HepG2 (cell line): ENCODE measurements around the gene BCL2L11. TPM values are rescaled to one million over a fixed set of nuclear protein-coding genes. Genes with fewer than 3 reads are reported as not detected.
A peak's percentile ranks its signal among the peaks of the same experiment; 100 is the strongest.

Experiments
- GATAD1 ChIP-seq: IDR thresholded peaks from 2 replicates; pipeline ENCODE4 v1.6.1; 2016; ENCODE audit warnings: missing genetic modification reagents, missing compliant biosample characterization
- GFI1 ChIP-seq: sonication (generic); formaldehyde crosslinking; IDR thresholded peaks from 2 replicates; pipeline ENCODE4 v1.5.0; 2020; ENCODE audit warnings: missing genetic modification reagents, mild to moderate bottlenecking, borderline replicate concordance
- HNRNPH1 ChIP-seq: fragments of 200-400 bp; formaldehyde crosslinking; optimal IDR thresholded peaks from 2 replicates; pipeline ENCODE3; 2017; ENCODE audit warnings: mild to moderate bottlenecking, low read depth, low read length
- HOXD1 ChIP-seq: sonication (generic); formaldehyde crosslinking; IDR thresholded peaks from 2 replicates; pipeline ENCODE4 v1.5.0; 2020; ENCODE audit warnings: missing genetic modification reagents
- KDM1A ChIP-seq: IDR thresholded peaks from 2 replicates; pipeline ENCODE4 v1.6.1; 2016; ENCODE audit warnings: missing compliant biosample characterization
- MEF2D ChIP-seq: sonication (generic); formaldehyde crosslinking; IDR thresholded peaks from 2 replicates; pipeline ENCODE4 v1.5.1; 2020; ENCODE audit warnings: mild to moderate bottlenecking, missing genetic modification reagents
- MEIS2 ChIP-seq: sonication (generic); formaldehyde crosslinking; IDR thresholded peaks from 2 replicates; pipeline ENCODE4 v1.9.0; 2021; ENCODE audit warnings: mild to moderate bottlenecking, missing genetic modification reagents
- PHF8 ChIP-seq: sonication (generic); formaldehyde crosslinking; IDR thresholded peaks from 2 replicates; pipeline ENCODE4 v1.5.0; 2020; ENCODE audit warnings: missing genetic modification reagents
- PRDM15 ChIP-seq: sonication (generic); formaldehyde crosslinking; IDR thresholded peaks from 2 replicates; pipeline ENCODE4 v1.4.0; 2020; ENCODE audit warnings: missing genetic modification reagents
- SAP130 ChIP-seq: IDR thresholded peaks from 2 replicates; pipeline ENCODE4 v1.6.1; 2016; ENCODE audit warnings: low read depth
- SMAD1 ChIP-seq: sonication (generic); formaldehyde crosslinking; IDR thresholded peaks from 2 replicates; pipeline ENCODE4 v1.4.0; 2020; ENCODE audit warnings: missing genetic modification reagents, low read depth, mild to moderate bottlenecking, borderline replicate concordance
- STAT5B ChIP-seq: sonication (generic); formaldehyde crosslinking; IDR thresholded peaks from 2 replicates; pipeline ENCODE4 v1.4.0; 2020; ENCODE audit warnings: missing genetic modification reagents
- TP53 ChIP-seq: sonication (generic); formaldehyde crosslinking; conservative IDR thresholded peaks from 2 replicates; pipeline ENCODE4 v1.4.0; 2020; ENCODE audit warnings: missing genetic modification reagents
- USF2 ChIP-seq, 2 experiments: sonication (generic) in 1 of 2; formaldehyde crosslinking in 1 of 2; IDR thresholded peaks; 2 replicates each; pipeline versions ENCODE4 v1.5.1 to v1.6.1; 2011 to 2020; ENCODE audit warnings: borderline replicate concordance in 1 of 2, low read depth in 1 of 2, low read length in 1 of 2, mild to moderate bottlenecking in 1 of 2, missing genetic modification reagents in 1 of 2, moderate library complexity in 1 of 2
- ZKSCAN8 ChIP-seq: IDR thresholded peaks from 2 replicates; pipeline ENCODE4 v1.6.1; 2016; ENCODE audit warnings: borderline replicate concordance, missing genetic modification reagents, missing compliant biosample characterization
- ZNF121 ChIP-seq: sonication (generic); formaldehyde crosslinking; IDR thresholded peaks from 2 replicates; pipeline ENCODE4 v1.5.0; 2020; ENCODE audit warnings: mild to moderate bottlenecking, missing genetic modification reagents
- ZNF326 ChIP-seq: sonication (generic); formaldehyde crosslinking; IDR thresholded peaks from 2 replicates; pipeline ENCODE4 v1.4.0; 2020; ENCODE audit warnings: missing genetic modification reagents, borderline replicate concordance
- ZNF562 ChIP-seq: sonication (generic); formaldehyde crosslinking; IDR thresholded peaks from 2 replicates; pipeline ENCODE4 v1.8.0; 2022; ENCODE audit warnings: missing genetic modification reagents, borderline replicate concordance
- ZNF720 ChIP-seq: sonication (generic); formaldehyde crosslinking; IDR thresholded peaks from 2 replicates; pipeline ENCODE4 v1.4.0; 2020; ENCODE audit warnings: missing genetic modification reagents
- ZNF777 ChIP-seq: sonication (generic); formaldehyde crosslinking; IDR thresholded peaks from 2 replicates; pipeline ENCODE4 v1.4.0; 2020; ENCODE audit warnings: missing genetic modification reagents
- ZSCAN5A ChIP-seq: sonication (generic); formaldehyde crosslinking; IDR thresholded peaks from 2 replicates; pipeline ENCODE4 v1.8.0; 2022; ENCODE audit warnings: mild to moderate bottlenecking, missing genetic modification reagents, borderline replicate concordance
- ZZZ3 ChIP-seq: sonication (generic); formaldehyde crosslinking; IDR thresholded peaks from 2 replicates; pipeline ENCODE4 v1.4.0; 2020; ENCODE audit warnings: missing genetic modification reagents, mild to moderate bottlenecking, borderline replicate concordance
- polyA plus RNA-seq, 8 experiments: library from polyadenylated mRNA; depleted of rRNA in 3 of 8; stranded (reverse) in 7 of 8; unstranded in 1 of 8; fragments of >200 nt; fragmentation: Illumina TruSeq in 4 of 8; extraction: Trizol in 4 of 8; gene quantifications; 2 replicates each; pipeline versions ENCODE4 v1.2.1 to v1.2.3, GENCODE V29; 2011 to 2016; ENCODE audit warnings: low read depth in 4 of 8, missing spikeins in 1 of 8, mixed read lengths in 1 of 8; ENCODE audit not compliant: insufficient read depth in 1 of 8
- total RNA-seq, 5 experiments: library from RNA; depleted of rRNA; stranded (reverse); fragments of >200 nt; fragmentation: Illumina TruSeq; extraction: Trizol; gene quantifications; 2 replicates each; pipeline ENCODE4 v1.2.3, GENCODE V29; 2016; ENCODE audit warnings: low read depth in 1 of 5
- TF ChIP-seq, protein P1 (sequence below): sonication (generic); formaldehyde crosslinking; IDR thresholded peaks from 2 replicates; pipeline ENCODE4 v1.9.0; 2022; ENCODE audit warnings: missing genetic modification reagents, mild to moderate bottlenecking, borderline replicate concordance

Gene BCL2L11
- total and polyA plus RNA-seq, 2 of the 13 experiments (the other 11 are each of a cell fraction or from before 2014, with no cell fraction given): 6.1 to 9.7 TPM

- TF ChIP-seq ZNF562 (CRISPR knock-in tag): no peak
- no peak for TF ChIP-seq ZNF720 (CRISPR knock-in tag)
- TF ChIP-seq PRDM15 (CRISPR knock-in tag): no peak
- TF ChIP-seq TP53 (CRISPR knock-in tag): 0 out of 2 replicates have a peak, but pooled peaks have one; percentile 58
- TF ChIP-seq PHF8 (CRISPR knock-in tag): no peak
- no peak for TF ChIP-seq STAT5B
- no peak for TF ChIP-seq MEIS2 (CRISPR knock-in tag)
- TF ChIP-seq ZKSCAN8 (CRISPR knock-in tag): no peak
- no peak for TF ChIP-seq HNRNPH1
- TF ChIP-seq ZSCAN5A (CRISPR knock-in tag): no peak
- TF ChIP-seq, protein P1, sequence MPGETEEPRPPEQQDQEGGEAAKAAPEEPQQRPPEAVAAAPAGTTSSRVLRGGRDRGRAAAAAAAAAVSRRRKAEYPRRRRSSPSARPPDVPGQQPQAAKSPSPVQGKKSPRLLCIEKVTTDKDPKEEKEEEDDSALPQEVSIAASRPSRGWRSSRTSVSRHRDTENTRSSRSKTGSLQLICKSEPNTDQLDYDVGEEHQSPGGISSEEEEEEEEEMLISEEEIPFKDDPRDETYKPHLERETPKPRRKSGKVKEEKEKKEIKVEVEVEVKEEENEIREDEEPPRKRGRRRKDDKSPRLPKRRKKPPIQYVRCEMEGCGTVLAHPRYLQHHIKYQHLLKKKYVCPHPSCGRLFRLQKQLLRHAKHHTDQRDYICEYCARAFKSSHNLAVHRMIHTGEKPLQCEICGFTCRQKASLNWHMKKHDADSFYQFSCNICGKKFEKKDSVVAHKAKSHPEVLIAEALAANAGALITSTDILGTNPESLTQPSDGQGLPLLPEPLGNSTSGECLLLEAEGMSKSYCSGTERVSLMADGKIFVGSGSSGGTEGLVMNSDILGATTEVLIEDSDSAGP: peak; percentile 28; the same call in 1 of the 2 replicates
- 0 out of 2 replicates have a peak, but pooled peaks have one; percentile 26 for TF ChIP-seq HOXD1
- no peak for TF ChIP-seq ZNF326
- no peak for TF ChIP-seq ZNF777 (CRISPR knock-in tag)
- no peak for TF ChIP-seq GATAD1 (CRISPR knock-in tag)
- TF ChIP-seq ZNF121 (CRISPR knock-in tag): peak; percentile 29; the same call in 1 of the 2 replicates
- no peak for TF ChIP-seq MEF2D
- no peak for TF ChIP-seq USF2 (IDR thresholded peaks at IDR 0.05; ENCODE audit: low read depth, low read length)
- no peak for TF ChIP-seq USF2 (CRISPR knock-in tag; IDR thresholded peaks at IDR 0.05; ENCODE audit: borderline replicate concordance)
- no peak for TF ChIP-seq GFI1 (CRISPR knock-in tag)
- no peak for TF ChIP-seq KDM1A (CRISPR knock-in tag)
- TF ChIP-seq SMAD1 (CRISPR knock-in tag): no peak
- no peak for TF ChIP-seq SAP130 (CRISPR knock-in tag)
- no peak for TF ChIP-seq ZZZ3 (CRISPR knock-in tag)
Measured at GRCh38 chr2:111135910-111136297, 15.2 kb downstream of the BCL2L11 start (continued).
